ENCODE measurements around the gene HOXC6.
A peak's percentile ranks its signal among the peaks of the same experiment; 100 is the strongest.
"Not testable (repeated sequence)": the region's sequence is repeated elsewhere in the genome, so short reads cannot be mapped to it uniquely, and the experiment has no call there.

Gene HOXC6

GRCh38 chr12:54031480-54031879, 3.2 kb downstream of the HOXC6 start:
- DNase-seq, result no peak

- no peak for DNase-seq
Observed at GRCh38 chr12:54032086-54032619, 3.9 kb downstream of the HOXC6 start.

- peak; percentile 69 for DNase-seq
Observed at GRCh38 chr12:54032627-54033100, 4.4 kb downstream of the HOXC6 start, which contains the start of gene HOXC5. Gene HOXC5 (plus strand): TSS chr12:54033050. CDS start chr12:54033123, 73 bp downstream.

- DNase-seq, result no peak
Observed at GRCh38 chr12:54033106-54033979, 5.1 kb downstream of the HOXC6 start.

- no peak for DNase-seq
Observed at GRCh38 chr12:54033980-54034784, 5.9 kb downstream of the HOXC6 start.

GRCh38 chr12:54034785-54035310, 6.6 kb downstream of the HOXC6 start:
- DNase-seq, result no peak

- DNase-seq, result no peak
Observed at GRCh38 chr12:54035568-54036264, 7.5 kb downstream of the HOXC6 start.

GRCh38 chr12:54036620-54037359, 8.6 kb downstream of the HOXC6 start:
- DNase-seq, result no peak

- no peak for DNase-seq
Observed at GRCh38 chr12:54037360-54038283, 9.4 kb downstream of the HOXC6 start.

- DNase-seq, result no peak
Observed at GRCh38 chr12:54038284-54038870, 10.1 kb downstream of the HOXC6 start.

- DNase-seq, result no peak
Observed at GRCh38 chr12:54038871-54039414, 10.7 kb downstream of the HOXC6 start.

GRCh38 chr12:54039417-54040147, 11.3 kb downstream of the HOXC6 start:
- no peak for DNase-seq

- no peak for DNase-seq
Observed at GRCh38 chr12:54040148-54040494, 11.9 kb downstream of the HOXC6 start.

GRCh38 chr12:54040648-54041047, 12.4 kb downstream of the HOXC6 start:
- DNase-seq, result no peak

- DNase-seq, result no peak
Observed at GRCh38 chr12:54041097-54041690, 13.0 kb downstream of the HOXC6 start.

- DNase-seq, result not testable (repeated sequence)
Observed at GRCh38 chr12:54042033-54042432, 13.8 kb downstream of the HOXC6 start.

GRCh38 chr12:54042970-54043853, 15.0 kb downstream of the HOXC6 start:
- DNase-seq, result no peak
